ENCODE results near the gene DUS1L. TPM values are rescaled to one million over a fixed set of nuclear protein-coding genes. Genes with fewer than 3 reads are reported as not detected.
A peak's percentile ranks its signal among the peaks of the same experiment; 100 is the strongest.

The DUS1L gene
- polyA plus RNA-seq, 1 of the 3 experiments (the other 2 are of a cell fraction): 163 TPM

- Histone ChIP-seq H3K36me3 (replicated peaks in 1 of 2; ENCODE audit: control insufficient read depth in 1 of 2, insufficient read depth in 2 of 2, low read length in 1 of 2) (peaks cover 28 to 85% of the 10 kb centered on the region in 2 experiments), H2AFZ (ENCODE audit: low read depth) (no peak overlapping the region), H3K4me1 (ENCODE audit: control insufficient read depth in 1 of 2, insufficient read depth in 2 of 2, low read depth in 1 of 2, low read length in 1 of 2) (peaks cover 6 to 21% of the 10 kb centered on the region in 2 experiments; a peak in 2 of 4 replicates), H3F3A (replicated peaks; ENCODE audit: insufficient read depth) (peaks cover 38% of the 10 kb centered on the region), H3K9me3 (no peaks in the 10 kb centered on the region), H3K27ac (ENCODE audit: low read depth in 2 of 2, low read length in 1 of 2) (no peak overlapping the region), H4K20me1 (ENCODE audit: insufficient read depth) (no peaks in the 10 kb centered on the region), H3K9ac (no peak overlapping the region), H3K79me2 (ENCODE audit: insufficient read depth) (peaks cover 17% of the 10 kb centered on the region; the same call in 1 of the 2 replicates), H3K9me2 (no peaks in the 10 kb centered on the region), H3K4me3 (ENCODE audit: low read depth in 2 of 2, low read length in 1 of 2) (no peak overlapping the region), H3K4me2 (no peak overlapping the region), H3K27me3 (ENCODE audit: insufficient read depth) (no peaks in the 10 kb centered on the region)
- ChIA-PET POLR2A (interaction anchor here (1.0 to 2.2 kb wide), 5 partner anchors 10 to 31 kb away, joined by 3 to 7 read pairs (median 4); partner anchors contain the start of gene DCXR), CTCF (interaction anchor here (2.0 to 8.0 kb wide), 4 partner anchors 23 to 101 kb away, joined by 5 to 47 read pairs (median 8); partner anchors contain the start of genes DCXR and RAC3)
- DNase-seq: no peak
- 95% methylated on average over 10 of the region's 14 CpGs for WGBS (ENCODE audit: low lambda C conversion rate)
- TF ChIP-seq POLR2AphosphoS5 (IDR thresholded peaks at IDR 0.05; ENCODE audit: low read depth, low read length) (peak; percentile 3; the same call in 1 of the 2 replicates), MAX (IDR thresholded peaks at IDR 0.05; ENCODE audit: low read depth) (no peak)
These were observed 5.0 kb downstream of the DUS1L start for GRCh38 chr17:82060614-82061013.

DNA sequence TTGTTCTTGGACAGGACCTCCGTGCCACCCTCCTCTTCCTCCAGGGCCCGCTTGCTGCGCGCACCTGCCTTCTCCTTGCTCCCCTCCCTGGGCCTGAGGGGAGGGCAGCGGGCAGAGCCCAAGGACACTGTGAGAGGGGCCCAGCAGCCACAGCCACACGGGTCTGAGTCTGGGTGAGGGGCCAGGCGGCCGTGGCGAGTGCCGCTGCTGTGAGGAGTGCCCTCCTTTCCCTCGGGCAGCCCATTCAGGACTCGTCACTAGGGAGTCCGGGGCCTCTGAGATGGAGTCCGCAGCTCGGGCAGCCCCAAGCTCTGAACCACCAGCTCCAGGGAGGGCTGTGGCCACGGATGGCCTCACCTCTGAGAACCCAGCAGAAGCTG is 5.6 kb downstream of the DUS1L start:
- Histone ChIP-seq H3K36me3 (replicated peaks in 1 of 2; ENCODE audit: control insufficient read depth in 1 of 2, insufficient read depth in 2 of 2, low read length in 1 of 2) (peaks cover 28 to 91% of the 10 kb centered on the region in 2 experiments), H3K4me2 (no peak overlapping the region), H4K20me1 (ENCODE audit: insufficient read depth) (no peaks in the 10 kb centered on the region), H3K27ac (ENCODE audit: low read depth in 2 of 2, low read length in 1 of 2) (no peak overlapping the region; a peak in 1 of 4 replicates), H2AFZ (ENCODE audit: low read depth) (no peak overlapping the region), H3K79me2 (ENCODE audit: insufficient read depth) (peaks cover 17% of the 10 kb centered on the region; the same call in 1 of the 2 replicates), H3K27me3 (ENCODE audit: insufficient read depth) (no peaks in the 10 kb centered on the region), H3K9me3 (no peaks in the 10 kb centered on the region), H3K4me3 (ENCODE audit: low read depth in 2 of 2, low read length in 1 of 2) (no peak overlapping the region), H3F3A (replicated peaks; ENCODE audit: insufficient read depth) (peaks cover 38% of the 10 kb centered on the region), H3K4me1 (ENCODE audit: control insufficient read depth in 1 of 2, insufficient read depth in 2 of 2, low read depth in 1 of 2, low read length in 1 of 2) (peaks cover 6 to 20% of the 10 kb centered on the region in 2 experiments; a peak in 2 of 4 replicates), H3K9me2 (no peaks in the 10 kb centered on the region), H3K9ac (no peak overlapping the region)
- WGBS (ENCODE audit: low lambda C conversion rate): 96% methylated on average over 13 of the region's 16 CpGs
- POLR2A ChIA-PET: interaction anchor here (1.0 to 2.2 kb wide), 5 partner anchors 9 to 30 kb away, joined by 3 to 7 read pairs (median 4); partner anchors contain the start of gene DCXR
- TF ChIP-seq, protein P1, sequence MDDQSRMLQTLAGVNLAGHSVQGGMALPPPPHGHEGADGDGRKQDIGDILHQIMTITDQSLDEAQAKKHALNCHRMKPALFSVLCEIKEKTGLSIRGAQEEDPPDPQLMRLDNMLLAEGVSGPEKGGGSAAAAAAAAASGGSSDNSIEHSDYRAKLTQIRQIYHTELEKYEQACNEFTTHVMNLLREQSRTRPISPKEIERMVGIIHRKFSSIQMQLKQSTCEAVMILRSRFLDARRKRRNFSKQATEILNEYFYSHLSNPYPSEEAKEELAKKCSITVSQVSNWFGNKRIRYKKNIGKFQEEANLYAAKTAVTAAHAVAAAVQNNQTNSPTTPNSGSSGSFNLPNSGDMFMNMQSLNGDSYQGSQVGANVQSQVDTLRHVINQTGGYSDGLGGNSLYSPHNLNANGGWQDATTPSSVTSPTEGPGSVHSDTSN (IDR thresholded peaks at IDR 0.05): 0 out of 2 replicates have a peak, but pooled peaks have one; percentile 3
- TF ChIP-seq TAF1 (IDR thresholded peaks at IDR 0.05; ENCODE audit: borderline replicate concordance, low read depth, low read length) (no peak), POLR2AphosphoS5 (IDR thresholded peaks at IDR 0.05; ENCODE audit: low read depth, low read length) (peak; percentile 41)
- no peak for DNase-seq
- CTCF ChIA-PET: interaction anchor here (2.0 to 8.0 kb wide), 5 partner anchors 22 to 100 kb away, joined by 5 to 47 read pairs (median 8); partner anchors contain the start of genes DCXR and RAC3

- Histone ChIP-seq H4K20me1 (ENCODE audit: insufficient read depth) (no peaks in the 10 kb centered on the region), H3K9ac (no peak overlapping the region), H2AFZ (ENCODE audit: low read depth) (no peak overlapping the region), H3K27me3 (ENCODE audit: insufficient read depth) (no peaks in the 10 kb centered on the region), H3K79me2 (ENCODE audit: insufficient read depth) (peaks cover 17% of the 10 kb centered on the region; the same call in 1 of the 2 replicates), H3K36me3 (replicated peaks in 1 of 2; ENCODE audit: control insufficient read depth in 1 of 2, insufficient read depth in 2 of 2, low read length in 1 of 2) (peaks cover 33 to 96% of the 10 kb centered on the region in 2 experiments), H3K27ac (ENCODE audit: low read depth in 2 of 2, low read length in 1 of 2) (peak overlapping the region in 1 of 2 experiments; percentile 39; a peak in 1 of 4 replicates), H3K9me2 (no peaks in the 10 kb centered on the region), H3K4me3 (ENCODE audit: low read depth in 2 of 2, low read length in 1 of 2) (no peak overlapping the region), H3F3A (replicated peaks; ENCODE audit: insufficient read depth) (peaks cover 38% of the 10 kb centered on the region), H3K4me1 (ENCODE audit: control insufficient read depth in 1 of 2, insufficient read depth in 2 of 2, low read depth in 1 of 2, low read length in 1 of 2) (peaks cover 2 to 14% of the 10 kb centered on the region in 2 experiments; a peak in 1 of 4 replicates), H3K4me2 (no peak overlapping the region), H3K9me3 (no peaks in the 10 kb centered on the region)
- 92% methylated on average over 11 of the region's 19 CpGs for WGBS (ENCODE audit: low lambda C conversion rate)
- ChIA-PET CTCF (interaction anchor here (1.2 to 8.0 kb wide), 6 partner anchors 22 to 99 kb away, joined by 4 to 47 read pairs (median 8); partner anchors contain the start of genes DCXR and RAC3), POLR2A (interaction anchor here (0.6 to 2.2 kb wide), 10 partner anchors 11 to 205 kb away, joined by 3 to 7 read pairs (median 4); partner anchors contain the start of genes DCXR and RAC3)
- TF ChIP-seq MAX (IDR thresholded peaks at IDR 0.05; ENCODE audit: low read depth): no peak
- TF ChIP-seq, protein P1 (IDR thresholded peaks at IDR 0.05): peak; percentile 27; the same call in 1 of the 2 replicates
- no peak for DNase-seq
These were observed 6.2 kb downstream of the DUS1L start for GRCh38 chr17:82059272-82060000.
